Ramos (cell line): Measurements from ENCODE around the gene MAGIX.
"Not testable (repeated sequence)": the region's sequence is repeated elsewhere in the genome, so short reads cannot be mapped to it uniquely, and the experiment has no call there.

Experiments
- in situ Hi-C: fragments of 300-500 bp; cut with MboI; formaldehyde crosslinking; loops from one replicate; pipeline ENCODE4 v1.14.3; 2022; ENCODE audit warnings: low sequenced_read_pairs; ENCODE audit not compliant: unreplicated experiment

The MAGIX gene

DNA sequence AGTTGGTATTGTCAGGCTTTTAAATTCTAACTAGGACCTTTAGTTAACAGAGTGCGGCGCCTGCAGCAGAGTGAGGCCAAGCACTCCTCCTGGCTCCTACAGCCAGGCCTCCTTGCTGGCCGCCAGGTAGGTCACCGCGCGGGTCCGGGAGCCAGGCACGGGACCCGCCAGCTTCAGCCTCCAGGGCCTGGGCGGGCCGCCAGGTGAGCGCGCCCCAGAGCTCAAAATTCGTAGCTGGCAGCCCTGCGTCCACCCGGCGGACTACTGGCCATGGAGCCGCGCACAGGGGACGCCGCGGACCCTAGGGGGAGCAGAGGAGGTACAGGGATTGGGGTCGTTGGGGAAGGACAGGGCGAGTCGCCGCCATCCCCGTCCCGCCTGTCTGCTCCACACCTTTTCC, at the start of gene MAGIX:
TSS of gene MAGIX (plus strand) at position 139 of the 400 bp plus-strand sequence. CDS start at position 271, 132 bp downstream.
- in situ Hi-C loops = no loop called here

DNA sequence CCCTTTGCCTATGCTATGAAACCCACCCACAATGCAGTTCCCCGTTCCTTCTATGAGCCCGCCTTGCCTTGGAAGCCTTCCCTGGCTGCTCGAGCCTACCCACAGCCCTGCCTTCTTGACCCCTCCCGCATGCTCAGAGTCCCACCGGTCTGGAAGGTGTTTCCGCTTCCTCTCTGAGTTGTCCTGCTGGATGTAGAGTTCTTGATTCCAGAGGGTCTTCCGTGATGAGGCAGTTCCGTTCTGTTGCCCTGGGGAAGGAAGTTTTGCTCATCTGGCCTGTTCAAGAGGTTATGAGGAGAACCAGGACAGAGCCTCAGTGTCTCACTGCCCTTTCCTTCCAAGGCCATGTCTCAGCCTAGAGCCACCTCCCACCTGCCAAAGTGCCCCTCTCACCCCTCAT, 46.5 kb upstream of the MAGIX start:
- in situ Hi-C loops = no loop called here

DNA sequence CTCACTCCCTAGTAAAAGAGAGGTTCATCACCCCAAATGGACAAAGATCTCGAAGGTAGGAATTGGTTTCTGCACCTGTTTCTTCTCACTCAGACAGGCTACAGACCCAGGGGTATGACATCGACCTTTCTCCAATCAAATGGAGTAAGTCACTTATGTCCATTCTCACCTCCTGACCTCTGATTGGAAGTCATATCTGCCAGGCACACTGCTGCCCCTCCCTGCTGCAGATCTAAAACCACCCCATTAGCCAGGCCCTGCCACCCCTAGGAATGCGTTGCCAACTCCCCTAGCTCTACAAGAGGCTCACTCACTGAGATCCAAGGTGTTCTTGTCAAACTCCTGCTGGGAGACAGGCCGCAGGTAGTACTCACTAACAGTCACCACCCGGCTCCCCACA, 45.8 kb upstream of the MAGIX start:
- in situ Hi-C loops = no loop called here

DNA sequence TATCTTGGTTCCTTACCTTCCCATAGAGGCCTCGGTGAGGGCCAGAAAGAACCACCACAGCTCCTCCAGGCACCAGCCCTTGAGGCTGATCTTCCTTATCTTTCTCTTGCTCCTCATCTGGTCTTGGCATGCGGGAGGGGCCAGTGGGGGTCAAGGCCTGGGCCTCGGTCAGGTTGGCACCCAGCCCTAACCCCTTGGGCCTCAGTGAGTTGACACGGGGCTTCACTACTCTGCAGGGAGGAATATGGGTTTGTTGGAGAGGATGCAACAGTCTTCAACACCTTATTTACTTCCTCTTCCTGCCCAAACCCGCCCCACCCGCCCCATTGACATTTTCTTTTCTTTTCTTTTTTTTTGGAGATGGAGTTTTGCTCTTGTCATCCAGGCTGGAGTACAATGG, 45.0 kb upstream of the MAGIX start:
- in situ Hi-C loops = no loop called here

DNA sequence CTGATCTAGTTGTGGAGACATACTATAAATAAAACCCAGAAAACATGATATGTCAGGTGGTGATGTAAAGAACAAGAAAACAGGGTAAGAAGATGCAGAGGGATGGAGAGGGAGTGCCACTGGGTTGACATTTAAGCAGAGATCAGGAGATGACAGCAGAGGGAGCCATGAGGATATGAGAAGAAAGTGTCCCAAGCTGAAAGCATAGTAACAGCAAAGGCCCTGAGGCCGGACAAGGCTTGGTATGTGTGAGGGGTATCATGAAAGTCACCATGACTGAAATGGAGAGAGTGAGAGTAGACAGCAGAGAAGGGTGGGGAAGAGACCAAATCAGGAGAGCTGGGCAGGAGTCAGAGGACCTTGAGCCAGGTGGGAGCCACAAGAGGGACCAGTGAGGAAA, 42.5 kb upstream of the MAGIX start:
- in situ Hi-C loops = no loop called here

DNA sequence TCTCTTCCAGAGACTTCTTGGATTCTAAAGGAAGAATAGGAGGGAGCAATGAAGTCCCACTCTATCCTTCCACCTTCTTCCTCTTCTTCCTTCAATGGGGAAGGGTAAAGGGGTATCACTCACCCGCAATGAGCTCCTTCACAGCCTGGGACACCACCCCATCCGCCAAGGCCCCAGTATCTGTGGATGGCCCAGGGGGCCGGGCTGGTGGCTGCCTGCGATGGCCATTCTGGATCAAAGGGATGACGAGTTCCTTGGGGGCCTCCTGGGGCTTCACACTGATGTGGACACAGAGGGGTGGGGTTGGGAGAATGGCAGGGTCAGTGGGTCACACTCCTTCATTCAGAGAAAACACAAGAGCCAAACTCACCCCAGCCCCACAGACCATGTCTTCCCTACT, 40.1 kb upstream of the MAGIX start:
- in situ Hi-C loops = no loop called here

DNA sequence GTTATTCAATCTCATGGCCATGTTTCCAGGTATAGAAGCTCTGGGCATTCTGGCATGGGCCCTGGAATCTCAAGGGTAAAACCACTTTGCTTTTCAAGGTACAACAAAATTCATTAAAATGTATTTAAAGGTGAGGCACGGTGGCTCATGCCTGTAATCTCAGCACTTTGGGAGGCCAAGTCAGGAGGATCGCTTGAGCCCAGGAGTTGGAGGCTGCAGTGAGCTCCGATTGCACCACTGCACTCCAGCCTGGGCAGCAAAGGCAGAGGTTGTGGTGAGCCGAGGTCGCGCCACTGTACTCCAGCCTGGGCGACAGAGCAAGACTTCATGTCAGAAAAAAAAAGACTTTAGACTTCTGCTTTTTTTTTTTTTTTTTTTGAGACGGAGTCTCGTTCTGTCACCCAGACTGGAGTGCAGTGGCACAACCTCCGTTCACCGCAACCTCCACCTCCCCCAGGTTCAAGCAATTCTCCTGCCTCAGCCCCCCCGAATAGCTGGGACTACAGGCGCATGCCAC, 34.8 kb upstream of the MAGIX start:
- in situ Hi-C loops = not testable (repeated sequence)

DNA sequence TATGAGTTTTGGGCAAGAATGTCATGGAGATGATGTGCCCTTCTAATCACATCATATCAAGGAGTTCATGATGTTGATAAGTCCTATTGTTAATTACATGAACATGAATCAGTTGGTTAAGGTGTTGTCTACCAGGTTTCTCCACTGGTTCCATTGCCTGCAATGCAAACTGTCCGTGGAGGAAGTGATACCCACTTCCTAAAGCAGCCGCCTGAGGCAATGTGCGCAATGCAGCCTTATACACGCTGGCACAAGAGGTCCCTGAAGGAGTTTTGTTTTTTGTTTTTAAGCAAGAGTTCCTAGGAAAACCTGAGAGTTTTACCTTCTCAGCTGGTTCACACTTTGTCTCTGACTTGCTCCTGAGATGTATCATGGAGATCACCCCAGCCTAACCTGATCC, 33.1 kb upstream of the MAGIX start:
- in situ Hi-C loops = no loop called here

DNA sequence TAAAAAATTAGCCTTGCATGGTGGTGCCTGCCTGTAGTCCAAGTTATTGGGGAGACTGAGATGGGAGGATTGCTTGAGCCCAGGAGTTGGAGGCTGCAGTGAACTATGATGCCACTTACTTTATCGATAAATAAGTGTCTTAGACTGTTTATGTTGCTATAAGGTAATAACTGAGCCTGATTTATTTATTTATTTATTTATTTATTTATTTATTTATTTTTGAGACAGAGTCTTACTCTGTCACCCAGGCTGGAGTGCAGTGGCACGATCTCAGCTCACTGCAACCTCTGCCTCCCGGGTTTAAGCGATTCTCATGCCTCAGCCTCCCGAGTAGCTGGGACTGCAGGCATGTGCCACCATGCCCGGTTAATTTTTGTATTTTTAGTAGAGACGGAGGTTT, 30.3 kb upstream of the MAGIX start:
- in situ Hi-C loops = not testable (repeated sequence)

DNA sequence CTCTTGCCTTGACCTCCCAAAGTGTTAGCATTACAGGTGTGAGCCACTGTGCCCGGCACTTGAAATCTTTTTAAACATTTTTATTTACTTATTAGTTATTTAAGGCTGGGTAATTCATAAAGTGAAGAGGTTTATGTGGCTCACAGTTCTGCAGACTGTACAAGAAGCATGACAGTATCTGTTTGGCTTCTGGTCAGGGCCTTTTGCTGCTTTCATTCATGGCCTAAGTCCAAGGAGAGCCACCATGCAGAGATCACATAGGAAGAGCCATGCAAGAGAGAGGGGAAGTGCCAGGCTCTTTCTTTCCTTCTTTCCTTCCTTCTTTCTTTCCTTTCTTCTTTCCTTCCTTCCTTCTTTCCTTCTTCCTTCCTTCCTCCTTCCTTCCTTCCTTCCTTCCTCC, 28.8 kb upstream of the MAGIX start:
- in situ Hi-C loops = no loop called here

DNA sequence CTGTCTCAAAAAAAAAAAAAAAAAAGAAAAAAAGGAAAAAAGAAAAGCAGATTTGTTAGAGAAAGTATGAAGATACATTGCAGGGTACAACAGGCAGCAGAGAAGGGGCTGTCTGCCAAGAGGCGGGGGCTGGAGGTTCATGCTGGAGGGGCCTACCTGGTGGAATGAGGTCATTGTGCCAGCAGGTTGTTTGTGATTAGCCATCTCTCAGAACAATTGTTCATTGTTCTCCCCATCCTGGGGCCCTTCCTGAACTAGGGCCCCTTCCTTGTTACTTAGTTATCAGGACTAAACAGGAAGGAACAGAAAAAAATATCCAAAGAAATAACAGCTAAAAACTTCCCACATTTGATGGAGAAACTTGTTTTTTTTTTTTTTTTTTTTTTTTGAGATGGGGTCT, 25.1 kb upstream of the MAGIX start:
- in situ Hi-C loops = no loop called here

DNA sequence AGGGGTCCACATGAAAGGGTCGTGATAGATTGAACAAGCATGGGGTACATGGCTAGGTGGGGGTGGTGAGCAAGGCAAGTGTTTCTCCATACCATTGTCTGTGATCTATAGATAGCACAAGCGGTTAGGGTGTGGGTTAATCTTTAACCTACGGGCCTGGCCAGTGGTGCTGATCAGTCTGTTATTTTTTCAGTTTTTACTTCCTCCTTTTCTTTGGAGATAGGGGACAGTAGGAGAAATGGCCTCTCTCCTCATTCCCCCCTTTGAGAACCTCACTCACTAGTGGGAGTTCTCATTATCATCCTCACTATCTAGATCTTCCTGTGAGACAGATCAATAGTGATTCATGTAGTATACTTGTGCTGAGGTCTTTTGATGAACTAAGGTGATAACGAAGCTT, 22.8 kb upstream of the MAGIX start:
- in situ Hi-C loops = no loop called here

DNA sequence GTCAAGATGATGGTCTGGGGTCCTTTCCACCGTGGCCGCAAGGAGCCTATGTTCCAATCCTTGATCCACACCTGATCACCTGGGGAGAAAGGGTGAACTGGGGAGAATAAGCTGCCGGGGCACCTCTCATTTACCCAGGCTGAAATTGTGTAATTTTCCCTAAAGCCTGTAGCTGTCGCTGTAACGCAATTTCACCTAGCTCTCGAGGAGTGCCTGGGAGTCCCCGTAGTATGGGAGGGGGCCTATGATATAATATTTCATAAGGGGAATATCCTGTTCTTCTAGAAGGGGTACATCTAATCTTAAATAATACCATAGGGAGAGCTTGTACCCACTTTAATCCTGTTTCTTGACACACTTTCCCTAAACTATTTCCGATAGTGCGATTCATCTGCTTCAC, 20.3 kb upstream of the MAGIX start:
- in situ Hi-C loops = not testable (repeated sequence)

DNA sequence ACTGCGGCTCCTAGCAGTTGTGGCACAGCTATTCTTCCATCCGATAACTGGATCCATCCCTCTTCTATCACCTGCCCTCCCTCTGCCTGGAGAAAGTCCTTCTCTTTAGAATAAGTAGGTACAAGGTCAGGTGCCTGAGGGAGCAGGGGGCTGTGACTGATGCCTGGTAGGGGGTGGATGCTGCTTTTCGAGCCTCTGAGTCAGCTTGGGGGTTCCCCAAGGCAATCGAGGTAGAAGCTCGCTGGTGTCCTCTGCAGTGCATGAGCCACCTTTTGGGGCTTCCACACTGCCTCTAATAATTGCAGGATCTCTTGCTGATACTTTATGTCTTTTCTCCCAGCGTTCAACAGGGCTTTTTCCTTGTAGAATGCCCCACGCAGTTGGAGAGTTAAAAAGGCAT, 19.4 kb upstream of the MAGIX start:
- in situ Hi-C loops = not testable (repeated sequence)

DNA sequence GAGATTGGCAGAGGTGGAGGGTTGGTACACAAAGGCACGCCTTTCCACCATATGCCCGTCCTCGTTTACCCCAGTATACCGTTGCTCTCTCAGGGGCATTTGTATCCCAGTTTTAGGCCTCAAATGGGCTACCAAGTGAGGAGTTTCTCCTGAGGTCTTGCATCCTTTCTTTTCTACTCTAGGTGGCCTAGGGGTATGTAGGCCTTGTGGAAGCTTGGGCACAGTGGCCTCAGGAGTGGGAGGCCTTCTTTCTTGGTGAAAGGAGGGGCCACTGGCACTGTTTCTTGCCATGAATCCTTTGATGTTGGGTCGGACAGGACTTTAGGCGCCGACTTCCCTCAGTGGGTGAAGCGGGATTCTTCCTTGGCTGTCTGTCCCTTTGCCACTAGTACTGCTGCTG, 15.3 kb upstream of the MAGIX start:
- in situ Hi-C loops = no loop called here

DNA sequence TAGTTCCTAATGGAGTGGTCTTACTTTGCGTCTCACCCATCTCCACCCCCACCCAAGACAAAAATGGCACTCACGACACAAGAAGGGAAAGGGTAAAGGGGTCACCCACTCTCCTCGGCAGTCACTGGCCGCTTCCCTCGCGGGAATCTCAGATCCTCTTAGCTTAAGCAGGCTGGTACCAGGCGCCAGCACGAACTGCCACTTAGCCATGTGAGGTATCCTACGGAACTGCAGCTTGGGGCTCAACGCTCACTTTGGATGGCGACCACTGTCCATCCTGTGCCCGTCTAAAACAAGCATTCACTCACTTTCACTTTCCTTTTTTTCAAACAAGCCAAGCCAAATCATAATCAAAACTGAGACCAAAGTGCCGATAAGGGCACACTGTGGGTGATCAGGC, 14.6 kb upstream of the MAGIX start:
- in situ Hi-C loops = no loop called here

DNA sequence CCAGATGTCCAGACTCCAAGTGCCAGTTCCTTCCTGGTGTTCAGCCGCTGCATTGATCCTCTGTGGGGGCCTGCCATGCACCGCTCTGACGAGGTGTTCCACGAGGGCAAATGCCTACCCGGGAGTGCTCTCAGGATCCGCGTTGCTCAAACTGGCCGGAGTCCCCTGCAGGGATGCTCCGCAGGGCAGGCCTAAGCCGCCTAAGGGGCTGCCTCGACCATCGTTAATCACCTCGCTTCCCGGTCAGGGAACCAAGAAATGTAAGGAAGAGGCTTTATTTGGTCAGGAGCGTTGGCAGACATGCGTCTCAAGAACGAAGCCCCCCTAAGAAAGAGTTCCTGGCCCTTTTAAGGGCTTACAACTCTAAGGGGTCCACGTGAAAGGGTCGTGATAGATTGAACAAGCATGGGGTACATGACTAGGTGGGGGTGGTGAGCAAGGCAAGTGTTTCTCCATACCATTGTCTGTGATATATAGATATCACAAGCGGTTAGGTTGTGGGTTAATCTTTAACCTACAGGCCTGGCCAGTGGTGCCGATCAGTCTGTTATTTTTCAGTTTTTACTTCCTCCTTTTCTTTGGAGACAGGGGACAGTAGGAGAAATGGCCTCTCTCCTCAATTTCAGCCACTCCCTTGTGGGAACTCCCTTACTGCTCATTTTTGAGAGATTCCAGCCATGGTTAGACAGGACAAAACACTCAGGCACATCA, 14.0 kb upstream of the MAGIX start:
- in situ Hi-C loops = not testable (repeated sequence)

DNA sequence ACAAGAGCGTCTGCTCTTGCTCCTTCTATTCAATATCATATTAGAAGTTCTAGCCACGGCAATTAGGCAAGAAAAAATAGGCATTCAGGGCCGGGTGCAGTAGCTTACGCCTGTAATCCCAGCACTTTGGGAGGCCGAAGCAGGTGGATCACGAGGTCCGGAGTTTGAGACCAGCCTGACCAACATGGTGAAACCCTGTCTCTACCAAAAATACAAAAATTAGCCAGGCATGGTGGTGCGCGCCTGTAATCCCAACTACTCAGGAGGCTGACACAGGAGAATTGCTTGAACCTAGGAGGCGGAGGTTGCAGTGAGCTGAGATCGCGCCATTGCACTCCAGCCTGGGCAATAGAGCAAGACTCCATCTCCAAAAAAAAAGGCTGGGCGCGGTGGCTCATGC, 13.3 kb upstream of the MAGIX start:
- in situ Hi-C loops = not testable (repeated sequence)

DNA sequence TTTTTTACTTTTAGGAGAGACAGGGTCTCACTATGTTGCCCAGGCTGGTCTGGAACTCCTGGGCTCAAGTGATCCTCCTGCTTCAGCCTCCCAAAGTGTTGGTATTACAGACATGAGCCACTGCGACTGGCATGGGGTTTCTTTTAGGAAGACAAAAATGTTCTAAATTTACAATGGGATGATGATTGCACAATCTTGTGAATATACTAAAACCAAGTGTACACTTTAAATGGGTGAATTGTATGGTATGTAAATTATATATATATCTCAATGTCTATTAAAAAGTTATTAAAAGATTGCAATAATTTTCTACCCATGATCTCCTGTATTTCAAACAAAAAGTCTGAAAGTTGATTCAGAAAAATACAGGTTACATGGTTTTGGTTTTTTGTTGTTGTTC, 9.1 kb upstream of the MAGIX start:
- in situ Hi-C loops = no loop called here

DNA sequence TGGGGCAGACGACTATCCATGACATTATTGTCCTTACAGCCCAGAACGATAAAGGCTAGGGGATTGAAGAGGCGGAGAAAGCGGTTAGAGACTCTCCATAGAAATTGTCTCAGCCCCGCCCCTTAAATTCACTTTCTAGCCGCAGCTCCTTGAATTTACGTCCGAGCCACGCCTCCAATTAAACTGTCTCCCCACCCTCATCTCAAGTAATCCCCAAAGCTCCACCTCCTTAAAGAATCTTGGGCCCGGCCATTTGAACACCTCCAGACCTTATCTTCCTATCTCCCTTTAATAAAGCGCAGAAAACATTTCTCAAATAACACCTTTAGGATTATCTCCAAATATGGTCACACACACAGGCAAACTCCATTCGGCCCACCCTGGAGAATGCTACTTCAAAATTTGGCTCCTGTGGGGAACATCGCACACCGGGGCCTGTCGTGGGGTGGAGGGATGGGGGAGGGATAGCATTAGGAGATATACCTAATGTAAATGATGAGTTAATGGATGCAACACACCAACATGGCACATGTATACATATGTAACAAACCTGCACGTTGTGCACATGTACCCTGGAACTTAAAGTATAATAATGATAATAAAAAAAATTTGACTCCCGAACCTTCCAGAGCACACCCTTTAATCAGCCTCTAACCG, 7.2 kb upstream of the MAGIX start:
- in situ Hi-C loops = no loop called here

DNA sequence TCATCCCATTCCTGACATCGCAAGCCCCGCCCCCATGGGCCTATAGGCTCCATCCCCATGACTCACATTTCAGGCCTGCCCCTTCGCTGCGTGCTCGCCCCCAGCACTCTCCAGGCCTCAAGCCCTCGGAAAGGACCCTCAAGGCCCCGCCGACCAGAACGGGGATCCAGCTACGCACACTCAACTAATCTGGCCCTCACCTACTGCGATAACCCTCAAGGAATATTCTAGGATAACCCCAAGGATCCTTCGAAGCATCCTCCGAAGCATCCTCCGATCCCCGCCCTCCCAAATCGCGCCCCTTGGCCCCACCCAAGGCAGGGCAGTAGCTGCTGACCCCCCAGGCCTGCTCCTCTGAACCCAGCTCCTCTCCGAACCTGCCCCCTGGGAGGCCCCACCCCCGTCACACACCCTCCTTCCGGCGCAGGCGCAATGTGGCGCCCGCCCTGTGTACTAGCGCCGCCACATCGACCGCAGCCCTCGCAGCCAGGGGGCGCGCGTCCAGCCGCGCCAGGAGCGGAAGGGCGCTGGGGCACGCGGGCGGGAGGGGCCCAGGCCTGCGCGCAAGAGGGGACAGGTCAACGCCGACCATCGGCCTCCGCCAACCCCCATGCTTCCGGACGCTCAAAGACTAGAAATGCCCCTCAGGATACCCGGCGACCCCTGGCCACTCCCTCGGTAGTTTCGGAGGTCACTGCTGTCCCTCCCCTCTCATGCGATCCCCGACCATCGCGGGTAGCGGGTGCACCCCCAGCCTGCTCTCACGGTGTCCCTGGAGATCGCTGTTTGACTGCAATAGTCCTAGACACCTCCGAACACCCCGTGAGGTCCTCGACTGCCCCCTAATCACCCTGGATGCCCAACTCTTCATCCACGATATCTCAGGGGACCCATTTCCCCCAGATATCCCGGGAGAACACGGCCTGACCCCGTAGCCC, 6.4 kb upstream of the MAGIX start:
- in situ Hi-C loops = no loop called here
